HG02798 (cell line): ENCODE measurements around the gene IARS2.

Experiments
- ATAC-seq: cut with Tn5 transposase; IDR thresholded peaks from one replicate; pipeline ENCODE4 v1.9.1; 2021; ENCODE audit warnings: mild to moderate bottlenecking; ENCODE audit not compliant: unreplicated experiment, poor library complexity

The IARS2 gene

DNA sequence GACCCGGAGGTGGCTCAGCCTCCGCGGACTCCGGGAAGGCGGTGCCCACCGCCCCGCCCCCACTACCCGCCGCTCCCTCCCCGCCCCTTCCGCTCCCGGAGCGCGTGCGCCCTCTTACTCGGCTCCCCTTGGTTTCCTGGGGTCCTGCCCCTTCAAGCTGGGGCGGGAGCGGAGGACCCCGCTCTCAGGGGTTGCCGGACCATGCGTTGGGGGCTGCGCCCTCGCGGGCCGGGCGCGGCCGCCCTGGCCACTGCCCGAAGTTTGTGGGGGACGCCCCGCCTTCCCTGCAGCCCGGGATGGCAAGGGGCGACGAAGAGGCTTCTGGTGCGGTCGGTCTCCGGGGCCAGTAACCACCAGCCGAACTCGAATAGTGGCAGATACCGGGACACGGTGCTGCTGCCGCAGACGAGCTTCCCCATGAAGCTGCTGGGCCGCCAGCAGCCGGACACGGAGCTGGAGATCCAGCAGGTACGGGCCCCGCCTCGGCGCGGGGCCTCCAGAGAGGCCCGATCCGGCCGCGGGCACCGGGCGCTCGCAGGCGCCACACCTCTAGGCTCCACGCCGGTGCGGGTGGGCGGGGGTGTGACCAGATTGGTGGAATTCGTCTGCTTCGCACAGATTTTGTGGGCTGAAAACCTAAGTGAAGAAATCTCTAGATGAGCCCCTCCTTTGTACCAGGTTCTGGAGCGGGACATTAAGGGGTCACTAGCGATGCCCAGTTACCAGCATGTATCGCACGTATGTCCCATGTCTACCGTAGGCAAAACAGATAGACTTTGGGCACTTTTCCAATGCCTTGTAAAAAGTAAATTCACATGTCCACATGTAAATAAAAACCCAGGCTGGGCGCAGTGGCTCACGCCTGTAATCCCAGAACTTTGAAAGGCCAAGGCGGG lies at the start of gene IARS2:
IARS2 (plus strand) TSS at position 117 of the 896 bp plus-strand sequence; CDS start at position 202, 85 bp downstream.
- peak; percentile 69 for ATAC-seq

DNA sequence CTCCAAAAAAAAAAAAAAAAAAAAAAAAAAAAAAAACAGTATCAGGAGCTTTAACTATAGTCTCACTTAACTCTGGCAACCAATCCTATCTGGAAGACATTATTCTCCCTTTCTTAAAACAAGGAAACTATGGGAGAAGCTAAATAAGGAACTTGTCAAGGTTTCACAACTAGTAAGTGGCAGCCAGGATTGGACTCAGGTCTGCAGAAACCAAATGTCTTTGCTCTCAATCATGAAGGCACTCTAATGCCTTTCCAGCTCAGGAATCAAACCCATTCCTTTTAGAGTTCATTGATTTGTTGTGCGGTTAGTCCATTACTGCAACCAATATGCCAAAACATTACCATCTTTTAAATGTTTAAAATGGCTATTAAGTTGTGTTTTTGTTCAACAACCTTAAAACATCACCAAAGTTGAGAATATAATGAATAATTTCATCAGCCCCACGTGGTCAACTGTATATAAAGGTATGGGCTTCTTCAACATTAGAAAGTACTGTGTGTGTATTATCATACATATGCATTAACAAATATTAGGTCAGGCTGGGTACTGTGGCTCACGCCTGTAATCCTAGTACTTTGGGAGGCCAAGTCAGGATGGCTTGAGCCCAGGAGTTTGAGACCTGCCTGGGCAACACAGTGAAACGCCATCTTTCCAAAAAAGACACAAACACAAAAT lies 49.1 kb upstream of the IARS2 start:
- no peak for ATAC-seq

DNA sequence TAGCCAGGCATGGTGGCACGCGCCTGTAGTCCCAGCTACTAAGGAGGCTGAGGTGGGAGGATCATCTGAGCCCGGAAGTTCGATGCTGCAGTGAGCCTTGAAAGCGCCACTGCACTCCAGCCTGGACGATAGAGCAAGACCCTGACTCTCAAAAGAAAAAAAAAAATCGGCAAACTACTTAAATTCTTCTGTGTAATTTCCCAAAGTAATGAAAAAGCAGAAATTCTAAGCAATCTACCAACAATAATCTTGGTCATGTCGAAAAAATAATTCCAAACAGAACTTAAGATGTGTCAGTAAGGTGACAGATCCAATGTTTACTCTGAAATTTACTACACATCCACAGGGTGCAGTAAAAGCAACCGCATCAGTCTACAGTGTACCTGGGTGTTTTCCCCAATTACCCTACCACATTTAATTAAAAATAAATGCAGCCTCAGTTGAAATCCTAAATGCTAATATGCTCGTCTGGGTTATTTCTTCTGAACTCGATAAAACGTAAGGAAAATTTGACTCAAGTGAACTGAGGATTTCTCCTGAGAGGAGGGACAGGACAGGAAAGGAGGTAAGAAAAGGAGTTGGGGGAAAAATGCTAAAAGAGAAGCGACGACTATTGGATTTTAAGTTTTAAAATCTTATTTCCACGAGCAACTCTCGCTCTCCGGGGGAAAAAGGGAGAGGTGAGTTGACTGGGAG lies 48.4 kb upstream of the IARS2 start:
- ATAC-seq = no peak

DNA sequence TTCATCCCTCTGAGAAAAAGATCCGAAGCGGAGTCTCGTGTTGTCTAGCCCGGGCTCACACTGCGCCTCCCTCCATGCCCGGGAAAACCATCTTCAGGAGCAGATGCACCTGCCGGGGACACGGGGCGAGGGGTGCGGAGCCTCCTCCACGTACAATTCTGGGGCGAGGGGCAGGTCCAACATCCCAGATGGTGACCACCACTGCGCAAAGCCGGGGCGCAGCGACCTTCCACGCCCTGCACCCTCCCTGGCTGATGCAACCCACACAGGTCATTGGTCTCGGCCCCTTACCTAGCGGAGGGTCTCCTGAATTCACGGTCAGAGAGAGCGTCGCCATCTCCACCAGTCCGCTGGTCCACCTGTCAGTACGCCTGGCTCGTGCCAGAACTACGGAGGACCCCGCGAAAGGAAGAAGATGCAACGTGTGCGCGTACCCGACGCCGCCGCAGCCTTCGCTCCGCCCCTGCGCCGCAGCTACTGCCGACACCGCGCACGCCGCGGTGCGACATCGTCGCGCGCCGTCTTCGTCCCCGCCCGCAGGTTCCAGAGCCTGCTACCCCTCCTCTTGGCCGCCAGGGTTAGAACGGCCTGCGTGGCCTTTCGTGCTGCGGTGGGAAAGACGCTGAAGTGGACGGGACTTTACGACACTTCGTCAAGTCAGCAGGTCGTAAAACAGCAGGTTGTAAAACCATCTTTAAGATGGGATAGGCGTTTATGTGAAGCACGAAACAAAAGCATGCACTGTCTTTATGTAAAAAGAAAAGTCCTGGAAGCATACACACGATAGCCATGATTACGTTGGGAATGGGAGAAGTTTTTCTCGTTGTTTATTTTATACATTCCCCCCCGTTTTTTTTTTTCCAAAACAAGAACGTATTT lies 47.6 kb upstream of the IARS2 start, which contains the start of gene EPRS1:
EPRS1 (minus strand) TSS at position 454 of the 879 bp plus-strand sequence; CDS start at position 337, 117 bp downstream.
- ATAC-seq = peak; percentile 99

DNA sequence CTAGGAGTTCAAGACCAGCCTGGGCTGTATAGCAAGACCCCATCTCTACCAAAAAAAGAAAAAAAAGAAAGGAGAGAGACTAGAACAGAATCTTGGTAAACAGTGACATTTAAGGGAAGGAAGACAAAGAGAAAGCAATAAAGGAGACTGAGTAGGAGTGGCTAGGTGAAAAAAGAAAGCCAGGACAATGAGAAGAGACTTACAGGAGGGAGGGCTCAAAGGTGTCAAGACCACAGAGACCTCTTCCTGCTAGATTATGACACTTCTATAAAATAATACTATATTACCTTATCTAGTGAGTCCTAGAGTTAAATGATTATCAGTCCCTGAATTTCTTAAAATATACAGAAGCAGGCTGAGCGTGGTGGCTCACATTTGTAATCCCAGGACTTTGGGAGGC lies 37.6 kb upstream of the IARS2 start:
- no peak for ATAC-seq

DNA sequence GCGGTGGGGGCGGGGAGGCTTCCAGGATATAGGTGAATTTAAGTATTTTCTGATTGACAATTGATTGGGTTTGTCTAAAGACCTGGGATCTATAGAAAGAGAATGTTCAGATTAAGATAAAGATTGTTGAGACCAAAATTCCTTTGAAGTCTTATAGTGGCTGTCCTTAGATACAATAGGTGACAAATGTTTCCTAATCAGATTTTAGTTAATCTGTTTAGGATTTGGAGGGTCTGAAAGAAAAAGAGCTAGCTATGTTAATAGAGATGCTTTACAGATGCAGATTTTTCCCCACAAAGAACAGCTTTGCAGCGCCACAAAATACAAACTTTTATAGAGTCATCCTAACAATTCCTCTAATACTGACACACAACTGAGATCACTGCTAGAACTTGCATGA lies 33.1 kb upstream of the IARS2 start:
- no peak for ATAC-seq

GRCh38 chr1:220062629-220063028 lies 31.3 kb upstream of the IARS2 start:
- ATAC-seq = no peak

- ATAC-seq = no peak
These were observed 26.4 kb upstream of the IARS2 start for GRCh38 chr1:220067269-220068204.

DNA sequence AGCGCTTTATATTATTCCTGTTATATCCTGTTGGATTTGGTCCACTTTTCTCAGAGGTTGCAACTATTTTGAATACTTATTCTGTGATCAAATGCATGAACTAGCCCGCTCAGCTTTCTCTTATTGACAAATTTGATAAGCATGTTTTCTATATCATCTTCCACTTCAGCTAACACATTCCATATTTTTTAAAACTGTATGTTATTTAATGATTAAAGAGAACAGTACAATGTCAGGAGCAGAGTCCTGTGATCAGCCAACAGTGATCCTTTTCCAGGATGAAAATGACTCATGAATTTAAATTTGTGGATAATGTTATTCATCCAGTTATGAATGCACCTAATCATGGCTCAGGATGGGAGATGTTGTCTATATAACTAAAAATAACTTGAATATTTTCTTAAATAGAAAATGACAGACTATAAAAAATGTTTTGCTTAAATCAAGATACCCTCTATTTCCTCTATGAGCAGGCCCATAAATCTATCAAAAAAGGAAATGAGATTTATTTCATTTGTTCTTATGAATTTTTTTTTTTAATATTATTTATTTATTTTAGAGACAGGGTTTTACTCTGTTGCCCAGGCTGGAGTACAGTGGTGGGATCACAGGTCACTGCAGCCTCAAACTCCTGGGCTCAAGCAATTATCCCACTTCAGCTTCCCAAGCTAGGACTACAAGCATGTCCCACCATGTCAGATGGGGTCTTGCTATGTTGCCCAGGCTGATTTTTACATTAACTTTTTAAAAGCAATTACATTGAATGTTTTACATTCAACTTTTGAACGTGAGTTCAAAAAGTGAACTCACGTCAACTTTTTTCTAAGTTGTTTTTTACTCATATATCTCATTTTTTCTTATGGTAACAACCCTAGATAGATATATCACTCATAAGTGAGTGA lies 16.8 kb upstream of the IARS2 start:
- ATAC-seq = no peak

DNA sequence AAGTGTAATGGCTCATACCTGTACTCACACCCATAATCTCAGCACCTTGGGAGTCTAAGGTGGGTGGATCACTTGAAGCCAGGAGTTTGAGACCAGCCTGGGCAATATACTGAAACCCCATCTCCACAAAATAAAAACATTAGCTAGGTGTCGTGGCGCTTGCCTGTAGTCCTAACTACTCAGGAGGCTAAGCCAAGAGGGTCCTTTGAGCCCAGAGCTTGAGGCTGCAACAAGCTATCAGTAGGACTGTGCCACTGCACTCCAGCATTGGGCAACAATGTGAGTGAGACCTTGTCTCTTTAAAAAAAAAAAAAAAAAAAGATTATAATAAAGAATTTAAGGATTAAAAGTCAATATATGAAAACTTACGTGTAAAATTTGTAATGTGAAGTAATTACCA lies 16.0 kb upstream of the IARS2 start:
- ATAC-seq = no peak

GRCh38 chr1:220084460-220084859 lies 9.5 kb upstream of the IARS2 start:
- ATAC-seq = no peak

DNA sequence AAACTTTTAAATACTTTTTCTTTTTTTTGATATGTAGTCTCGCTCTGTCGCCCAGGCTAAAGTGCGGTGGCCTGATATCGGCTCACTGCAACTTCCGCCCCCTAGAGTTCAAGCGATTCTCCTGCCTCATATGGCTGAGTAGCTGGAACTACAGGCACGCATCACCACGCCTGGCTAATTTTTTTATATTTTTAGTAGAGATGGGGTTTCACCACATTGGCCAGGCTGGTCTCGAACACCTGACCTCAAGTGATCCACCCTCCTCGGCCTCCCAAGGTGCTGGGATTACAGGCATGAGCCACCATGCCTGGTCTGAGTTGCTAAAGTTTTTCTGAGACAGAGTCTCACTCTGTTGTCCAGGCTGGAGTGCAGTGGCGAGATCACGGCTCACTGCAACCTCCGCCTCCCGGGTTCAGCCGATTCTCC lies 7.7 kb upstream of the IARS2 start:
- ATAC-seq = peak; percentile 50

GRCh38 chr1:220089650-220090556 lies 4.0 kb upstream of the IARS2 start, which contains the start of gene BPNT1:
Gene BPNT1 (minus strand): TSS chr1:220089788. CDS start chr1:220079846, 9,942 bp downstream.
- peak; percentile 68 for ATAC-seq

GRCh38 chr1:220092694-220093093 lies 1.2 kb upstream of the IARS2 start:
- no peak for ATAC-seq

DNA sequence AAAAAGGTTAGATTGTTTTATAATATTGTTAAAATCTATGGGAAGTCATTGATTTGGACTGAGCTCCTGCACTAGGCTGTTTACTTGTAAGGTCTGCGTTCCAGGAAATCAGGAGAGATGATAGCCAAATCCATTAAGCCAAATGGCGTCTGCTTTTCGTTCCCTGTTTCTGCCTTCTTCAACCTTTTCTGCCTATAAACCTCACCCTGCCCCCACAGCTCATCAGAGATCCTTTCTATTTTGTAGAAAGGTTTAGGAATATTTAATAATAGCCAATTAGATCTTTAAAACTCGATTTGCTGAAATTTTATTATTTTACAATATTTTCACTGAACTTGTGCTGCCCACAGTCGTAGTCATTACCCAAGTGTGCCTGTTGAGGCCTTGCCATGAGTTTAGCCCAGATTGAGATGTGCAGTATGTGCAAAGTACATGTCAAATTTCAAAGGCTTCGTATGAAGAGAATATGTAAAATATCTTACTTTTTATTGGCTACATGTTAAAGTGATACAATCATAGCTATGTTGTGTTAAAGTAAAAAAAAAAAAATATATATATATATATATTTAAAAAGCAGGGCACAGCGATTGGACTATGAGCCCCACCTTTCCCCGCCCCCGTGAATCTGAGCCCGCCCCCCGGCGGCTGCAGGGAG lies 444 bp upstream of the IARS2 start:
- no peak for ATAC-seq

DNA sequence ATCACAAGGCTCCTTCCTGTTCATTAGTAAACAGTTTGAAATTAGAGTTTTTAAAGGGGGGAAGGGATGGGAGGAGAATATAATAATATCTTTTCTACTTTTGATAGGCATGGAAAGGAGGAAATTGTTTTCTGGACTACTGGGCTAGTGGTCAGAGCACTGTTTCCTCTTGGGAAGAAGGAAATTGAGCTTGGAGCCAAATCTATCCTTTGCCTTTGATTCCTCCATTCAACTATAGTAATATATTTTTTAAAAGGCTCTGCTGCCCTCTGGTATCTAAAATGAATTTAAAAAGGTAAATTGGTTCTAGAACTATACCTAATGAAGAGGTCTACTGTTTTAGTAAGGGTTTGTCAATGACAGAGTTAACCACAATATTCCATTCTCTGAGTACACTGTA lies 5.9 kb downstream of the IARS2 start:
- ATAC-seq = no peak
